ENCODE data around the gene EXOSC1.
"Not testable (repeated sequence)": the region's sequence is repeated elsewhere in the genome, so short reads cannot be mapped to it uniquely, and the experiment has no call there.

EXOSC1 gene

GRCh38 chr10:97445722-97446639, at the start of gene EXOSC1, which contains the start of gene ZDHHC16:
TSS of gene EXOSC1 (minus strand) at chr10:97446006. CDS start at chr10:97445985, 21 bp downstream.
TSS of gene ZDHHC16 (plus strand) at chr10:97446175. CDS start at chr10:97451676, 5,501 bp downstream.
- peak; percentile 95 for DNase-seq

GRCh38 chr10:97494863-97495506, 49.2 kb upstream of the EXOSC1 start:
- DNase-seq, result no peak

- DNase-seq, result no peak
Measured at GRCh38 chr10:97494151-97494550, 48.3 kb upstream of the EXOSC1 start.

- DNase-seq, result no peak
Measured at GRCh38 chr10:97490592-97490991, 44.8 kb upstream of the EXOSC1 start.

- DNase-seq, result no peak
Measured at GRCh38 chr10:97485647-97486281, 40.0 kb upstream of the EXOSC1 start.

GRCh38 chr10:97483921-97484320, 38.1 kb upstream of the EXOSC1 start:
- DNase-seq, result no peak

- no peak for DNase-seq
Measured at GRCh38 chr10:97483506-97483905, 37.7 kb upstream of the EXOSC1 start.

GRCh38 chr10:97482381-97482780, 36.6 kb upstream of the EXOSC1 start:
- no peak for DNase-seq

GRCh38 chr10:97481071-97481470, 35.3 kb upstream of the EXOSC1 start:
- DNase-seq, result peak; percentile 26

GRCh38 chr10:97479939-97480338, 34.1 kb upstream of the EXOSC1 start:
- DNase-seq, result peak; percentile 90

- DNase-seq, result peak; percentile 66
Measured at GRCh38 chr10:97479410-97479809, 33.6 kb upstream of the EXOSC1 start.

GRCh38 chr10:97475936-97476594, 30.3 kb upstream of the EXOSC1 start:
- DNase-seq, result peak; percentile 25

GRCh38 chr10:97474918-97475317, 29.1 kb upstream of the EXOSC1 start:
- no peak for DNase-seq

GRCh38 chr10:97468781-97469180, 23.0 kb upstream of the EXOSC1 start:
- not testable (repeated sequence) for DNase-seq

GRCh38 chr10:97468162-97468561, 22.4 kb upstream of the EXOSC1 start:
- no peak for DNase-seq

- peak; percentile 52 for DNase-seq
Measured at GRCh38 chr10:97466755-97467154, 20.9 kb upstream of the EXOSC1 start.

GRCh38 chr10:97465982-97466381, 20.2 kb upstream of the EXOSC1 start:
- no peak for DNase-seq

- DNase-seq, result no peak
Measured at GRCh38 chr10:97464226-97464625, 18.4 kb upstream of the EXOSC1 start.

- no peak for DNase-seq
Measured at GRCh38 chr10:97463363-97464132, 17.7 kb upstream of the EXOSC1 start.

GRCh38 chr10:97462309-97462708, 16.5 kb upstream of the EXOSC1 start:
- DNase-seq, result no peak

GRCh38 chr10:97459933-97460332, 14.1 kb upstream of the EXOSC1 start:
- DNase-seq, result no peak

- no peak for DNase-seq
Measured at GRCh38 chr10:97459111-97459510, 13.3 kb upstream of the EXOSC1 start.
